Osteoblast (primary cell): ENCODE results near the gene MAX. TPM values are rescaled to one million over a fixed set of nuclear protein-coding genes. Genes with fewer than 3 reads are reported as not detected.

Experiments
- DNase-seq: peaks from one replicate; pipeline ENCODE4 v3.0.0; 2011; ENCODE audit warnings: low spot score, mixed read lengths; ENCODE audit not compliant: insufficient read length; ENCODE audit errors: missing footprints
- H2AFZ ChIP-seq: 2 replicates; pipeline ENCODE4 v1.6.0; 2011; ENCODE audit warnings: mild to moderate bottlenecking, low read length
- H3K27ac ChIP-seq: 2 replicates; pipeline ENCODE4 v1.5.1; 2011; ENCODE audit warnings: mild to moderate bottlenecking, low read depth, low read length, moderate library complexity
- H3K27me3 ChIP-seq: 2 replicates; pipeline ENCODE4 v1.6.0; 2012; ENCODE audit warnings: mild to moderate bottlenecking, control low read depth, inconsistent platforms, low read length, moderate library complexity; ENCODE audit not compliant: insufficient read depth
- H3K36me3 ChIP-seq: 2 replicates; pipeline ENCODE4 v1.5.1; 2011; ENCODE audit warnings: mild to moderate bottlenecking, low read length, control low read depth, moderate library complexity; ENCODE audit not compliant: insufficient read depth
- H3K4me1 ChIP-seq: 2 replicates; pipeline ENCODE4 v1.5.1; 2011; ENCODE audit warnings: mild to moderate bottlenecking, low read length, control low read depth, moderate library complexity; ENCODE audit not compliant: insufficient read depth
- H3K4me2 ChIP-seq: 2 replicates; pipeline ENCODE4 v1.6.0; 2011; ENCODE audit warnings: mild to moderate bottlenecking, low read length; ENCODE audit not compliant: insufficient read depth
- H3K4me3 ChIP-seq: fragments of 200-600 bp; sonication (generic); 3 replicates; pipeline ENCODE4 v1.5.1; 2012; ENCODE audit warnings: mild to moderate bottlenecking, low read length, inconsistent platforms; ENCODE audit not compliant: insufficient read depth
- H3K79me2 ChIP-seq: 2 replicates; pipeline ENCODE4 v1.6.0; 2012; ENCODE audit warnings: mild to moderate bottlenecking, low read length, control low read depth, inconsistent platforms; ENCODE audit not compliant: insufficient read depth
- H3K9me3 ChIP-seq: 2 replicates; pipeline ENCODE4 v1.5.1; 2011; ENCODE audit warnings: low read depth, low read length, control low read depth
- H4K20me1 ChIP-seq: 2 replicates; pipeline ENCODE4 v1.6.0; 2012; ENCODE audit warnings: mild to moderate bottlenecking, low read length, control low read depth; ENCODE audit not compliant: insufficient read depth
- total RNA-seq: library from RNA; depleted of rRNA; stranded (reverse); fragments of >200 nt; gene quantifications from 2 replicates; pipeline ENCODE4 v1.2.3, GENCODE V29; 2012
- TF ChIP-seq, protein P1 (sequence below): IDR thresholded peaks from 2 replicates; pipeline ENCODE4 v1.5.1; 2011; ENCODE audit warnings: mild to moderate bottlenecking, low read depth, low read length, moderate library complexity; ENCODE audit errors: extremely low read depth

Gene MAX
- total RNA-seq, 1 donor: 66.6 TPM

DNA sequence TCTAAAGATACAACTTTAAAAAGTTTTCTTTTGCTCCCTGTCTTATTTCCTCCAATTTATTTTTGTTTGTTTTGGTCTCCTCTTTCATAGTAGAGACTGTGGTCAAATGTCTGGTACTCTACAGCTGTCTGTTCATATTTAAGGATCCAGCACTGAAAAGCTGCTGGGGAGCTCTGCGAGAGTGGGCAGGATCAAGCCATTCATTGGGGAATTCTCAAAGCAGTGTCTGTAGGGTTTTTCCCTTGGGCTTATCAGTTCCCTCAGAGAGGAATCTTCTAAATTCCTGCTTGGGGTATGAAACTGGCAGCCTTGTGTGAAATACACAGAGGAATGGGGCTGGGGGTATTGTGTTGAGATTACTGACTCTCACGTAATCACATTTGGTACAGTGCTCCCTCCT, 63.4 kb downstream of the MAX start:
- Histone ChIP-seq H2AFZ (no peak overlapping the region), H3K36me3 (peaks cover 23% of the 10 kb centered on the region), H3K4me3 (no peak overlapping the region), H4K20me1 (no peaks in the 10 kb centered on the region), H3K79me2 (no peaks in the 10 kb centered on the region), H3K4me1 (no peaks in the 10 kb centered on the region), H3K9me3 (no peaks in the 10 kb centered on the region), H3K27me3 (no peaks in the 10 kb centered on the region), H3K27ac (no peak overlapping the region), H3K4me2 (no peak overlapping the region)
- TF ChIP-seq, protein P1, sequence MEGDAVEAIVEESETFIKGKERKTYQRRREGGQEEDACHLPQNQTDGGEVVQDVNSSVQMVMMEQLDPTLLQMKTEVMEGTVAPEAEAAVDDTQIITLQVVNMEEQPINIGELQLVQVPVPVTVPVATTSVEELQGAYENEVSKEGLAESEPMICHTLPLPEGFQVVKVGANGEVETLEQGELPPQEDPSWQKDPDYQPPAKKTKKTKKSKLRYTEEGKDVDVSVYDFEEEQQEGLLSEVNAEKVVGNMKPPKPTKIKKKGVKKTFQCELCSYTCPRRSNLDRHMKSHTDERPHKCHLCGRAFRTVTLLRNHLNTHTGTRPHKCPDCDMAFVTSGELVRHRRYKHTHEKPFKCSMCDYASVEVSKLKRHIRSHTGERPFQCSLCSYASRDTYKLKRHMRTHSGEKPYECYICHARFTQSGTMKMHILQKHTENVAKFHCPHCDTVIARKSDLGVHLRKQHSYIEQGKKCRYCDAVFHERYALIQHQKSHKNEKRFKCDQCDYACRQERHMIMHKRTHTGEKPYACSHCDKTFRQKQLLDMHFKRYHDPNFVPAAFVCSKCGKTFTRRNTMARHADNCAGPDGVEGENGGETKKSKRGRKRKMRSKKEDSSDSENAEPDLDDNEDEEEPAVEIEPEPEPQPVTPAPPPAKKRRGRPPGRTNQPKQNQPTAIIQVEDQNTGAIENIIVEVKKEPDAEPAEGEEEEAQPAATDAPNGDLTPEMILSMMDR: no peak
- DNase-seq: no peak

DNA sequence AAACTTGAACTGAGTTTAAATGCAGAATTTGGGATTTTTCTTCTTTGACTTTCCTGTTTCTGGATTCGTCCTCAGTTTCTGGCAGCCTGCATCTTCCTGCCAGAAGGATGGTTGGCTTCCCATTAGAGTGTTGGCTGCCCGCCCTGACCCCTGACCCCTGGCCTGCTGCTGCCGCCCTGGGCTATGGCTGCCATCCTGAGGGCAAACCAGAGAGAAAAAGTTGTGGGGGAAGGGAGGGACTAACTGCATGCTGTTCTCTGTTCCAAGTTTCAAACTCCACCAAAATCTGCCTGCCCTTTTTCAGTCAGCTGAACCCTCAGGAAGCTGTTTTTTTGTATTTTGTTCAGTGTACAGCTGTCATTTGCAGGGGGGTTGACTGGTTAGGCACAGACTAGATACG, 67.3 kb downstream of the MAX start:
- Histone ChIP-seq H3K79me2 (no peaks in the 10 kb centered on the region), H2AFZ (no peak overlapping the region), H3K9me3 (no peaks in the 10 kb centered on the region), H3K27ac (no peak overlapping the region), H3K27me3 (no peaks in the 10 kb centered on the region), H4K20me1 (no peaks in the 10 kb centered on the region), H3K4me2 (no peak overlapping the region), H3K36me3 (peaks cover 12% of the 10 kb centered on the region), H3K4me3 (no peak overlapping the region), H3K4me1 (no peaks in the 10 kb centered on the region)
- no peak for DNase-seq
- TF ChIP-seq, protein P1: no peak

DNA sequence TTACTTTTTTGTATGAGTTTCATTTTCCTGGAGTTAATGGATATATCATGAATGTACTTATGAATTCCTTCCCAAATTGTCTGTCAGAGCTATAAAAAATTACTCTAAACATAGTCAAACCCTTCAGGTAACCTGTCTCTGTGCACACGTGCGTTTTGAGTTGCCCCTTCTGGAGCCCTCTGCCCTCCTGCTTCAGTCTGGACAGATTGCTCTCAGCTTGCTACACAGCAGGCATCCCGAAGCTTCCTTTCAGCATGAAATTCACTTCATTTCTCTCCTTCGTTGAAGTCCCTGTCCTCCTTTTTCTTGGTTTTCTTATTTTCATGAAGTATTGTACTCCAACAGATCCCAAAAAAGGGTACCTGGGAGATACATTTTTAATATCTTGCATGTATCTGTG, 68.3 kb downstream of the MAX start:
- H2AFZ ChIP-seq: no peak overlapping the region
- H3K4me2 ChIP-seq: no peak overlapping the region
- no peaks in the 10 kb centered on the region for H3K79me2 ChIP-seq
- H3K27ac ChIP-seq: no peak overlapping the region
- no peaks in the 10 kb centered on the region for H3K4me1 ChIP-seq
- no peaks in the 10 kb centered on the region for H4K20me1 ChIP-seq
- H3K9me3 ChIP-seq: no peaks in the 10 kb centered on the region
- no peak overlapping the region for H3K4me3 ChIP-seq
- peaks cover 18% of the 10 kb centered on the region for H3K36me3 ChIP-seq
- DNase-seq: no peak
- no peaks in the 10 kb centered on the region for H3K27me3 ChIP-seq
- TF ChIP-seq, protein P1: no peak

DNA sequence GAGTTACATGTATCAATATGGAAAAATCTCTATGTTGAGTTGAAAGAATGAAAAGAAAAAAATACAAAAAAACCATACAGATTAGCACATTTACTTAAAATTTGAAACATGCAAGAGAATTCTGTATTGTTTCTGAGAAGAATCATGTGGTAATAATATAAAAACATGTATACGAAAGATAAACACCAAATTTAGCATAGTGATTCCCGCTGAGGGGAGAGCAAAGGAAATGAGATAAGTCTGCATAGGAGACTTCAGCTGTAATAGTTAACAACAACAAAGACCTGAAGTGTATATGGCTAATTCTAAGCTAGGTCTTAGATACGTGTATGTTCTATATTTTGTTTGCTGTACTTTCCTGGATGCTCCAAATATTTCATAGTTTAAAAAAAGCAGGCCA, 69.1 kb downstream of the MAX start:
- Histone ChIP-seq H3K4me3 (no peak overlapping the region), H3K4me2 (no peak overlapping the region), H3K27ac (no peak overlapping the region), H3K27me3 (no peaks in the 10 kb centered on the region), H3K4me1 (no peaks in the 10 kb centered on the region), H3K79me2 (no peaks in the 10 kb centered on the region), H2AFZ (no peak overlapping the region), H4K20me1 (no peaks in the 10 kb centered on the region), H3K36me3 (peaks cover 26% of the 10 kb centered on the region), H3K9me3 (no peaks in the 10 kb centered on the region)
- DNase-seq: no peak
- TF ChIP-seq, protein P1: no peak
